PFSK-1 (cell line): Measurements from ENCODE around the gene TADA2A.

Experiments used
- FOXP2 ChIP-seq: optimal IDR thresholded peaks from 2 replicates; pipeline ENCODE3; 2011; ENCODE audit warnings: borderline replicate concordance, control low read depth, inconsistent platforms; ENCODE audit not compliant: insufficient read depth; ENCODE audit errors: extremely low read length, extremely low read depth
- POLR2AphosphoS5 ChIP-seq: IDR thresholded peaks from 2 replicates; pipeline ENCODE4 v1.6.1; 2012; ENCODE audit warnings: low read depth, mild to moderate bottlenecking, control low read depth, low read length, moderate library complexity
- REST ChIP-seq, 2 experiments: IDR thresholded peaks; 2 replicates each; pipeline versions ENCODE4 v1.6.1 to v1.8.0; 2011 to 2012; ENCODE audit warnings: low read depth in 2 of 2, low read length in 2 of 2, control low read depth in 1 of 2, inconsistent platforms in 1 of 2, mild to moderate bottlenecking in 1 of 2, moderate library complexity in 1 of 2; ENCODE audit not compliant: insufficient read depth in 1 of 2
- SIN3A ChIP-seq: IDR thresholded peaks from 2 replicates; pipeline ENCODE4 v1.6.1; 2012; ENCODE audit warnings: mild to moderate bottlenecking, low read length, moderate library complexity, borderline replicate concordance; ENCODE audit not compliant: insufficient read depth
- TAF1 ChIP-seq: IDR thresholded peaks from 2 replicates; pipeline ENCODE4 v1.6.1; 2012; ENCODE audit warnings: low read length, control low read depth, borderline replicate concordance; ENCODE audit not compliant: insufficient read depth

The TADA2A gene

DNA sequence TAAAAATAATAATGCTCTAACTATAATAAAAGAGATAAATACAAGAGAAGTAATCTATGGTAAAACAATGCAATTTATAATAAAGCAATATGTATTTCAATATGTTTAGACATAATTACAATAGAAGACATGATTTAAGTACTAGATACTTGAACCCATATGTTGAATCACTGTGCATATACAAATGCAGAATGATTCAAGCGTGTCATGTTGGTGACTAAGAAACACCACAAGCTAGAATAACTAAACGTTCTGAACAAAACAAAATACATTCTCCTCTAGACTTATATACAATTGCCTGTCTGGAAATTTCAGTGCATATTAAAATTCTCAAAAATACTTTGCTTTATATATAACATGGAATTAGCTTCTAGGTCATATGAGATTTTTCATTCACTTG lies 11.2 kb downstream of the TADA2A start:
- TF ChIP-seq TAF1, result no peak
- TF ChIP-seq FOXP2, result no peak
- TF ChIP-seq REST (IDR thresholded peaks at IDR 0.05; ENCODE audit: insufficient read depth in 1 of 2, low read depth in 2 of 2, low read length in 2 of 2), result no peak
- TF ChIP-seq SIN3A, result no peak
- no peak for TF ChIP-seq POLR2AphosphoS5

GRCh38 chr17:37422971-37423625 lies 16.4 kb downstream of the TADA2A start:
- TF ChIP-seq POLR2AphosphoS5, result no peak
- no peak for TF ChIP-seq FOXP2
- TF ChIP-seq SIN3A, result no peak
- TF ChIP-seq REST (IDR thresholded peaks at IDR 0.05; ENCODE audit: insufficient read depth in 1 of 2, low read depth in 2 of 2, low read length in 2 of 2), result no peak
- TF ChIP-seq TAF1, result no peak

GRCh38 chr17:37425268-37425667 lies 18.6 kb downstream of the TADA2A start:
- TF ChIP-seq POLR2AphosphoS5 (no peak), SIN3A (no peak), TAF1 (no peak), FOXP2 (no peak), REST (IDR thresholded peaks at IDR 0.05; ENCODE audit: insufficient read depth in 1 of 2, low read depth in 2 of 2, low read length in 2 of 2) (no peak)

DNA sequence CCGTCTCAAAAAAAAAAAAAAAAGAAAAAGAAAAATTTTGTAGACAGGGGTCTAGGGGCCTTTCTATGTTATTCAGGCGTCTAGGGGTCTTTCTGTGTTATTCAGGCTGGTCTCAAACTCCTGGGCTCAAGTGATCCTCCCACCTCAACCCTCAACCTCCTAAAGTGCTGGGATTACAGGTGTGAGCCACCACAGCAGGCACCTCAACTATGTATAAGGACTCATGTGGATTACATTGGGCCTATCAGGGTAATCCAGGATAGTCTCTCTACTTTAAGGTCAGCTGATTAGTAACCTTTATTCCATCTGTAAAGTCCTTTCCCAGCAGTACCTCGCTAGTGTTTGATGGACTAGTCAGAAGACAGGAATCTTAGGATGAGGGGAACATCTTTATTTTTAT lies 22.4 kb downstream of the TADA2A start:
- TF ChIP-seq REST (IDR thresholded peaks at IDR 0.05; ENCODE audit: insufficient read depth in 1 of 2, low read depth in 2 of 2, low read length in 2 of 2) (no peak), POLR2AphosphoS5 (no peak), FOXP2 (no peak), SIN3A (no peak), TAF1 (no peak)

- no peak for TF ChIP-seq REST (IDR thresholded peaks at IDR 0.05; ENCODE audit: insufficient read depth in 1 of 2, low read depth in 2 of 2, low read length in 2 of 2)
- no peak for TF ChIP-seq SIN3A
- TF ChIP-seq POLR2AphosphoS5, result no peak
- no peak for TF ChIP-seq TAF1
- no peak for TF ChIP-seq FOXP2
Measured at GRCh38 chr17:37429453-37429852, 22.8 kb downstream of the TADA2A start.
